Neural cell (in vitro differentiated cells): ENCODE data around the gene PDE4D. TPM values are rescaled to one million over a fixed set of nuclear protein-coding genes. Genes with fewer than 3 reads are reported as not detected.

Source experiments
- H2AFZ ChIP-seq: fragments of 200-600, 300-800 bp; sonication (generic), shearing (Covaris generic); 2 replicates; pipeline ENCODE4 v1.6.0; 2014; ENCODE audit warnings: low read depth, mild to moderate bottlenecking, antibody characterized with exemption, low read length, moderate library complexity
- H3F3A ChIP-seq: fragments of 200-600 bp; shearing (Covaris generic); 2 replicates; pipeline ENCODE4 v1.6.1; 2016; ENCODE audit warnings: mild to moderate bottlenecking, moderate library complexity, mixed read lengths, antibody characterized with exemption, low read length; ENCODE audit not compliant: insufficient read depth, poor library complexity, severe bottlenecking
- H3K27ac ChIP-seq: fragments of 200-600, 300-800 bp; sonication (generic), shearing (Covaris generic); 2 replicates; pipeline ENCODE4 v1.5.1; 2014; ENCODE audit warnings: mild to moderate bottlenecking, low read length, moderate library complexity
- H3K27me3 ChIP-seq: fragments of 300-800, 200-600 bp; sonication (generic), shearing (Covaris generic); 2 replicates; pipeline ENCODE4 v1.6.0; 2014; ENCODE audit warnings: mild to moderate bottlenecking, low read depth, low read length, moderate library complexity; ENCODE audit not compliant: insufficient read depth
- H3K36me3 ChIP-seq: fragments of 300-800, 200-600 bp; sonication (generic), shearing (Covaris generic); 2 replicates; pipeline ENCODE4 v1.5.1; 2014; ENCODE audit warnings: mild to moderate bottlenecking, antibody characterized with exemption, low read length, moderate library complexity; ENCODE audit not compliant: insufficient read depth
- H3K4me2 ChIP-seq: fragments of 300-800, 200-600 bp; sonication (generic), shearing (Covaris generic); 2 replicates; pipeline ENCODE4 v1.6.0; 2014; ENCODE audit warnings: mild to moderate bottlenecking, low read length
- H3K4me3 ChIP-seq: fragments of 300-800, 200-600 bp; sonication (generic), shearing (Covaris generic); 2 replicates; pipeline ENCODE4 v1.5.1; 2014; ENCODE audit warnings: mild to moderate bottlenecking, low read length, moderate library complexity
- H3K79me2 ChIP-seq: fragments of 200-600 bp; shearing (Covaris generic); replicated peaks from 2 replicates; pipeline ENCODE4 v1.6.0; 2014; ENCODE audit warnings: mild to moderate bottlenecking, low read length, moderate library complexity; ENCODE audit not compliant: insufficient read depth
- H3K9ac ChIP-seq: fragments of 300-800, 200-600 bp; sonication (generic), shearing (Covaris generic); 2 replicates; pipeline ENCODE4 v1.6.1; 2016; ENCODE audit warnings: mild to moderate bottlenecking, low read length, mixed read lengths
- H3K9me2 ChIP-seq: fragments of 200-600 bp; shearing (Covaris generic); 2 replicates; pipeline ENCODE4 v1.6.1; 2016; ENCODE audit warnings: mild to moderate bottlenecking, low read length, mixed read lengths; ENCODE audit not compliant: insufficient read depth
- H3K9me3 ChIP-seq: fragments of 200-600, 300-800 bp; sonication (generic), shearing (Covaris generic); 2 replicates; pipeline ENCODE4 v1.6.1; 2016; ENCODE audit warnings: mild to moderate bottlenecking, mixed run types, low read length, moderate library complexity, mixed read lengths
- H4K20me1 ChIP-seq: fragments of 200-600 bp; shearing (Covaris generic); 2 replicates; pipeline ENCODE4 v1.6.1; 2016; ENCODE audit warnings: mild to moderate bottlenecking, mixed run types; ENCODE audit not compliant: insufficient read depth
- CTCF ChIP-seq: fragments of 450-650 bp; IDR thresholded peaks from 2 replicates; pipeline ENCODE4 v1.5.1; 2014; ENCODE audit warnings: antibody characterized with exemption, mild to moderate bottlenecking, moderate library complexity; ENCODE audit not compliant: poor library complexity, severe bottlenecking
- EP300 ChIP-seq: fragments of 450-650 bp; conservative IDR thresholded peaks from 2 replicates; pipeline ENCODE4 v1.6.1; 2014; ENCODE audit warnings: antibody characterized with exemption, mild to moderate bottlenecking, moderate library complexity; ENCODE audit not compliant: poor library complexity, severe bottlenecking
- EZH2 ChIP-seq: fragments of 200-600, 300-800 bp; shearing (Covaris generic), sonication (generic); IDR thresholded peaks from 2 replicates; pipeline ENCODE4 v1.6.1; 2014; ENCODE audit warnings: antibody characterized with exemption, low read length, borderline replicate concordance, mild to moderate bottlenecking; ENCODE audit not compliant: insufficient read depth, poor library complexity, severe bottlenecking
- MXI1 ChIP-seq: fragments of 450-650 bp; conservative IDR thresholded peaks from 2 replicates; pipeline ENCODE4 v1.6.1; 2014; ENCODE audit warnings: antibody characterized with exemption, mild to moderate bottlenecking; ENCODE audit not compliant: poor library complexity, severe bottlenecking
- POLR2AphosphoS5 ChIP-seq: IDR thresholded peaks from 2 replicates; pipeline ENCODE4 v1.6.1; 2012
- RAD21 ChIP-seq: fragments of 450-650 bp; conservative IDR thresholded peaks from 2 replicates; pipeline ENCODE4 v1.6.1; 2014; ENCODE audit warnings: antibody characterized with exemption, mild to moderate bottlenecking, moderate library complexity
- REST ChIP-seq: IDR thresholded peaks from 2 replicates; pipeline ENCODE4 v1.6.1; 2012; ENCODE audit warnings: borderline replicate concordance
- SMC3 ChIP-seq: fragments of 450-650 bp; conservative IDR thresholded peaks from 2 replicates; pipeline ENCODE4 v1.6.1; 2014; ENCODE audit warnings: antibody characterized with exemption, mild to moderate bottlenecking, moderate library complexity; ENCODE audit not compliant: poor library complexity
- TAF1 ChIP-seq: IDR thresholded peaks from 2 replicates; pipeline ENCODE4 v1.6.1; 2012; ENCODE audit warnings: low read depth
- polyA plus RNA-seq: library from polyadenylated mRNA; depleted of rRNA; stranded (reverse); fragments of >200 nt; gene quantifications from 2 replicates; pipeline ENCODE4 v1.2.3, GENCODE V29; 2014

The PDE4D gene
- polyA plus RNA-seq, 1 donor from 2014 or later: 42.8 TPM

GRCh38 chr5:59020611-59021285 is 872.8 kb downstream of the PDE4D start:
- Histone ChIP-seq H3K9me3 (no peaks in the 10 kb centered on the region), H3K27ac (no peak overlapping the region), H3K9me2 (no peaks in the 10 kb centered on the region), H2AFZ (no peak overlapping the region), H3K79me2 (peaks cover 4% of the 10 kb centered on the region), H3F3A (no peaks in the 10 kb centered on the region), H3K27me3 (no peaks in the 10 kb centered on the region), H3K4me2 (no peak overlapping the region), H3K9ac (no peak overlapping the region), H4K20me1 (no peaks in the 10 kb centered on the region), H3K36me3 (no peaks in the 10 kb centered on the region), H3K4me3 (no peak overlapping the region)
- no peak for TF ChIP-seq EZH2
- TF ChIP-seq REST: no peak
- TF ChIP-seq MXI1: no peak
- TF ChIP-seq CTCF: no peak
- TF ChIP-seq POLR2AphosphoS5: no peak
- no peak for TF ChIP-seq EP300
- TF ChIP-seq TAF1: no peak
- TF ChIP-seq SMC3: no peak
- no peak for TF ChIP-seq RAD21

- TF ChIP-seq MXI1: no peak
- TF ChIP-seq EP300: no peak
- no peak for TF ChIP-seq TAF1
- no peak for TF ChIP-seq RAD21
- no peak for TF ChIP-seq SMC3
- no peak for TF ChIP-seq EZH2
- TF ChIP-seq CTCF: no peak
- TF ChIP-seq REST: no peak
- no peak for TF ChIP-seq POLR2AphosphoS5
- Histone ChIP-seq H3K36me3 (no peaks in the 10 kb centered on the region), H3F3A (no peaks in the 10 kb centered on the region), H3K27me3 (no peaks in the 10 kb centered on the region), H2AFZ (no peak overlapping the region), H3K4me2 (no peak overlapping the region), H4K20me1 (no peaks in the 10 kb centered on the region), H3K4me3 (no peak overlapping the region), H3K9me2 (no peaks in the 10 kb centered on the region), H3K9me3 (no peaks in the 10 kb centered on the region), H3K9ac (no peak overlapping the region), H3K79me2 (no peaks in the 10 kb centered on the region), H3K27ac (no peak overlapping the region)
Observed at GRCh38 chr5:59019078-59019477, 874.4 kb downstream of the PDE4D start.
